Pancreas (tissue), 10 donors: ENCODE measurements around the gene ELOVL1. TPM values are rescaled to one million over a fixed set of nuclear protein-coding genes. Genes with fewer than 3 reads are reported as not detected.

Source experiments
- ATAC-seq, 4 donors: fragments of 200-7000 bp; cut with Tn5 transposase; one replicate each; pipeline versions ENCODE4 v1.8.0 to v1.9.1; 2020; ENCODE audit warnings: mild to moderate bottlenecking in 4 of 4, moderate library complexity in 4 of 4
- DNase-seq, 6 donors: peaks; one replicate each; pipeline ENCODE4 v3.0.0-alpha.2; 2020
- FAIRE-seq: peaks from 2 replicates; lab custom pipeline; 2012; peaks lifted over from hg19 to GRCh38; lab: Jason Lieb, UNC
- H3K27ac ChIP-seq, 4 donors: fragments of 200-600 bp; sonication (generic); 1 replicate in 3 of 4; 2 replicates in 1 of 4; pipeline versions ENCODE4 v1.5.0 to v1.8.0; 2020
- H3K27me3 ChIP-seq, 4 donors: fragments of 200-600 bp; one replicate each; pipeline ENCODE4 v1.8.0; 2021
- H3K36me3 ChIP-seq, 3 donors: fragments of 200-600 bp; sonication (generic) in 1 of 3; one replicate each; pipeline versions ENCODE4 v1.5.0 to v1.8.0; 2020 to 2021
- H3K4me1 ChIP-seq, 3 donors: fragments of 200-600 bp; one replicate each; pipeline ENCODE4 v1.8.0; 2021
- H3K4me3 ChIP-seq, 4 donors: fragments of 200-600 bp; sonication (generic) in 2 of 4; one replicate each; pipeline versions ENCODE4 v1.5.0 to v1.8.0; 2020 to 2021
- H3K9me3 ChIP-seq, 4 donors: fragments of 200-600 bp; one replicate each; pipeline ENCODE4 v1.8.0; 2021
- CTCF ChIP-seq, 4 donors: fragments of 200-600 bp; sonication (generic) in 3 of 4; IDR thresholded peaks; one replicate each; pipeline versions ENCODE4 v1.5.0 to v1.8.0; 2021; ENCODE audit warnings: antibody characterized with exemption in 4 of 4
- WGBS, 2 donors: extraction: QIAGEN DNeasy Blood & Tissue Kit; methylation state at CpG; one replicate each; pipeline ENCODE4 v1.1.7; 2013; 5-methylcytosine and 5-hydroxymethylcytosine counted together
- intact Hi-C, 3 donors: fragments of 100-400 bp; cut with DNase I; formaldehyde crosslinking; loops; one replicate each; pipeline versions ENCODE4 v1.11.1 to v1.14.2; 2022
- polyA plus RNA-seq, 2 donors: library from polyadenylated mRNA; stranded (reverse); fragments of 200-250 nt; gene quantifications; one replicate each; pipeline ENCODE4 v1.2.3, GENCODE V29; 2013
- total RNA-seq, 6 donors: library from RNA; stranded (reverse); fragmentation: NEBNext Ultra II Directional in 4 of 6; extraction: Animal tissue kit (Norgen Biotek cat#: 25700) in 4 of 6; gene quantifications; one replicate each; pipeline versions ENCODE4 v1.2.1 to v1.2.4, GENCODE V29; 2021 to 2023
- donor health status: healthy with polysubstance abuse.
- donor health status: DM: no; HTN: no; CAD: no; lungs with moderate emphysema.
- donor health status: DM: no; HTN: no; CAD: no.
- donor health status: control.
- donor health status: control.
- donor health status: Bipolar disorder and iron deficiency.
- donor health status: DM: yes; HTN: yes; CAD: no.
- donor health status: DM: no; HTN: no; CAD: no.
- donor health status: DM: no; HTN: no; CAD: no.
- donor health status: DM: yes; HTN: yes; CAD: no.

The ELOVL1 gene
- total and polyA plus RNA-seq, 8 donors, result 22.8 to 44.9 (median 31.6) TPM

- H3K27ac ChIP-seq, result peak overlapping the region; percentile 76 to 93 (median 86)
- H3K36me3 ChIP-seq, result peaks cover 0 to 17% (median 3%) of the 10 kb centered on the region in 3 donors
- no peak for FAIRE-seq
- 25 to 31% methylated on average over 6 of the region's 6 CpGs for WGBS, 2 donors
- no peak for ATAC-seq
- TF ChIP-seq CTCF (IDR thresholded peaks at IDR 0.05), result no peak
- intact Hi-C loops, result loop anchor here in 2 of 3 donors (10.0 kb wide), 1 partner anchor 134 kb away; no protein-coding TSS in a partner anchor
- H3K9me3 ChIP-seq, result no peaks in the 10 kb centered on the region
- H3K27me3 ChIP-seq, result no peaks in the 10 kb centered on the region
- H3K4me3 ChIP-seq, result peak overlapping the region; percentile 66 to 96 (median 84)
- no peak for DNase-seq
- H3K4me1 ChIP-seq, result peaks cover 14 to 20% (median 15%) of the 10 kb centered on the region in 3 donors
Observed at GRCh38 chr1:43368646-43369020, 822 bp upstream of the ELOVL1 start.

GRCh38 chr1:43367026-43367903 is 546 bp downstream of the ELOVL1 start:
- H3K36me3 ChIP-seq, result peaks cover 0 to 26% (median 5%) of the 10 kb centered on the region in 3 donors
- whole genome bisulfite sequencing, 2 donors, result 1% methylated on average over 43 to 48 of the region's 48 CpGs
- TF ChIP-seq CTCF (IDR thresholded peaks at IDR 0.05), result no peak
- no peaks in the 10 kb centered on the region for H3K27me3 ChIP-seq
- DNase-seq (peak in 4 of 6 donors; percentile 39 to 79 (median 60)), ATAC-seq (peak; percentile 48 to 70 (median 66)), FAIRE-seq (no peak)
- H3K27ac ChIP-seq, result peak overlapping the region; percentile 76 to 93 (median 90)
- intact Hi-C loops, result loop anchor here in 2 of 3 donors (10.0 kb wide), 1 partner anchor 132 kb away; no protein-coding TSS in a partner anchor
- peak overlapping the region; percentile 66 to 96 (median 84) for H3K4me3 ChIP-seq
- no peaks in the 10 kb centered on the region for H3K9me3 ChIP-seq
- H3K4me1 ChIP-seq, result peaks cover 14 to 18% (median 15%) of the 10 kb centered on the region in 3 donors

- peak overlapping the region; percentile 66 to 96 (median 84) for H3K4me3 ChIP-seq
- TF ChIP-seq CTCF (IDR thresholded peaks at IDR 0.05), result no peak
- peak overlapping the region in 3 of 4 donors; percentile 90 to 93 (median 91) for H3K27ac ChIP-seq
- WGBS, 2 donors, result 15 to 17% methylated on average over 4 to 5 of the region's 5 CpGs
- peaks cover 14 to 18% (median 15%) of the 10 kb centered on the region in 3 donors for H3K4me1 ChIP-seq
- no peaks in the 10 kb centered on the region for H3K27me3 ChIP-seq
- DNase-seq (no peak), FAIRE-seq (no peak), ATAC-seq (peak in 1 of 4 donors; percentile 0)
- H3K36me3 ChIP-seq, result peaks cover 0 to 26% (median 5%) of the 10 kb centered on the region in 3 donors
- no peaks in the 10 kb centered on the region for H3K9me3 ChIP-seq
- intact Hi-C loops, result loop anchor here in 2 of 3 donors (10.0 kb wide), 1 partner anchor 132 kb away; no protein-coding TSS in a partner anchor
Observed at GRCh38 chr1:43366601-43367025, 1.2 kb downstream of the ELOVL1 start.

DNA sequence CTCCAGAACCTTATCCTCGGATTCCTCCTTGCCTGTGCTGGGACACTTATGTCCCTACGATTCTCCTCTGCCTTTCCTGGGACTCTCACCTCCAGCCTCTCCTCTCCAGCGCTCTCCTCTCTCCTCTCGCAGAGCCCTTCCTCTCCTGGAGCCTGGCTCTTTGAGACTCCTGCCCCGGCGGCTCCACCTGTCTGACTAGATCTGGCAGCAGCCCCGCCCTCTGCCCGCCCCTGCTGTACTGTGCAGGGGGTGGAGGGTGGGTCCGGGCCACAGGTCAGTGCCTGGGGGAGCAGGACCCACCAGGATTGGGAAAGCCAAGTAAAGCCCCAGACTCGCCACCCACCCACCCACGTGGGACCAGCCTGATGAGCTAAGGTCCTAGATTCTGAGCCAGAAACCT is 1.6 kb downstream of the ELOVL1 start:
- Histone ChIP-seq H3K4me3 (peak overlapping the region in 2 of 4 donors; percentile 78 to 89), H3K27me3 (no peaks in the 10 kb centered on the region), H3K36me3 (peaks cover 0 to 26% (median 5%) of the 10 kb centered on the region in 3 donors), H3K27ac (peak overlapping the region in 1 of 4 donors; percentile 11), H3K4me1 (peaks cover 14 to 18% (median 15%) of the 10 kb centered on the region in 3 donors), H3K9me3 (no peaks in the 10 kb centered on the region)
- ATAC-seq (peak in 2 of 4 donors; percentile 5 to 26), FAIRE-seq (no peak), DNase-seq (peak; percentile 35 to 81 (median 60))
- 23 to 25% methylated on average over 11 of the region's 11 CpGs for WGBS, 2 donors
- TF ChIP-seq CTCF (IDR thresholded peaks at IDR 0.05), result no peak
- intact Hi-C loops, result loop anchor here in 2 of 3 donors (10.0 kb wide), 1 partner anchor 131 kb away; no protein-coding TSS in a partner anchor
